GM12878 (cell line): ENCODE results near the gene CHST8. TPM values are rescaled to one million over a fixed set of nuclear protein-coding genes. Genes with fewer than 3 reads are reported as not detected.

Experiments used
- ATAC-seq: fragments of 200-7000 bp; cut with Tn5 transposase; 3 replicates; pipeline ENCODE4 v1.9.1; 2020; ENCODE audit warnings: mild to moderate bottlenecking, moderate library complexity
- BruUV-seq: library from RNA; stranded (reverse); fragments of 400-500 nt; replicated peaks from 2 replicates; lab custom pipeline; 2021; lab: Mats Ljungman, UMichigan
- CTCF ChIA-PET: fragments of 300-600 bp; sonication (Branson Sonifier 250); formaldehyde crosslinking; extraction: SDS; loops from one replicate; lab custom pipeline; 2021; ENCODE audit warnings: inconsistent platforms; lab: Yijun Ruan, JAX
- POLR2A ChIA-PET: fragments of 350-600 bp; formaldehyde crosslinking; extraction: SDS; loops from one replicate; lab custom pipeline; 2021; ENCODE audit warnings: inconsistent platforms; lab: Charles Lee
- RAD21 ChIA-PET: fragments of 300-600 bp; sonication (Branson Sonifier 250); formaldehyde crosslinking; loops from one replicate; lab custom pipeline; 2023; ENCODE audit warnings: antibody characterized with exemption; ENCODE audit not compliant: unreplicated experiment; lab: Charles Lee
- SMC1A ChIA-PET: fragments of 300-600 bp; sonication (Branson Sonifier 250); formaldehyde crosslinking; loops from one replicate; lab custom pipeline; 2023; ENCODE audit not compliant: unreplicated experiment, uncharacterized antibody; lab: Charles Lee
- DNase-seq: peaks from one replicate; pipeline ENCODE4 v3.0.0-alpha.2; 2011; ENCODE audit warnings: low read depth, low spot score
- FAIRE-seq: peaks from 3 replicates; lab custom pipeline; 2011; peaks lifted over from hg19 to GRCh38; lab: Jason Lieb, UNC
- H2AFZ ChIP-seq: 2 replicates; pipeline ENCODE4 v1.6.0; 2011; ENCODE audit warnings: low read depth, low read length, control low read depth; ENCODE audit not compliant: control insufficient read depth
- H3K27ac ChIP-seq: 2 replicates; pipeline ENCODE4 v1.5.1; 2011; ENCODE audit warnings: control low read depth; ENCODE audit not compliant: control insufficient read depth, insufficient read depth
- H3K27me3 ChIP-seq, 2 experiments: replicated peaks in 1 of 2; 2 replicates each; pipeline versions ENCODE4 v1.6.0 to v1.6.1; 2011; ENCODE audit warnings: low read length in 1 of 2; ENCODE audit not compliant: control insufficient read depth in 2 of 2, insufficient read depth in 2 of 2
- H3K36me3 ChIP-seq, 2 experiments: 2 replicates each; pipeline ENCODE4 v1.5.1; 2011; ENCODE audit warnings: low read length in 1 of 2; ENCODE audit not compliant: control insufficient read depth in 2 of 2, insufficient read depth in 2 of 2
- H3K4me1 ChIP-seq: 2 replicates; pipeline ENCODE4 v1.6.1; 2011; ENCODE audit warnings: mild to moderate bottlenecking, low read length, moderate library complexity, mixed read lengths; ENCODE audit not compliant: control insufficient read depth, insufficient read depth
- H3K4me2 ChIP-seq: 2 replicates; pipeline ENCODE4 v1.6.0; 2011; ENCODE audit warnings: control low read depth; ENCODE audit not compliant: control insufficient read depth, insufficient read depth
- H3K4me3 ChIP-seq: fragments of 200-600 bp; sonication (generic); 2 replicates; pipeline ENCODE4 v1.5.1; 2016
- H3K79me2 ChIP-seq: 2 replicates; pipeline ENCODE4 v1.6.0; 2011; ENCODE audit warnings: low read length; ENCODE audit not compliant: control insufficient read depth, insufficient read depth
- H3K9ac ChIP-seq: 2 replicates; pipeline ENCODE4 v1.8.0; 2011; ENCODE audit warnings: low read length, control low read depth, mixed read lengths; ENCODE audit not compliant: control insufficient read depth, insufficient read depth
- H3K9me3 ChIP-seq: replicated peaks from 3 replicates; pipeline ENCODE4 v1.5.1; 2011; ENCODE audit warnings: mild to moderate bottlenecking, low read length; ENCODE audit not compliant: control insufficient read depth, insufficient read depth
- H4K20me1 ChIP-seq: 2 replicates; pipeline ENCODE4 v1.6.0; 2011; ENCODE audit not compliant: control insufficient read depth, insufficient read depth
- ATF7 ChIP-seq: fragments of 450-650 bp; IDR thresholded peaks from 2 replicates; pipeline ENCODE4 v1.6.1; 2016; ENCODE audit warnings: low read depth, mild to moderate bottlenecking
- CBX3 ChIP-seq: fragments of 200-600 bp; sonication (generic); IDR thresholded peaks from 2 replicates; pipeline ENCODE4 v1.6.1; 2016; ENCODE audit warnings: low read depth, borderline replicate concordance
- CUX1 ChIP-seq: IDR thresholded peaks from 2 replicates; pipeline ENCODE4 v1.6.1; 2012; ENCODE audit warnings: improper control_type of control experiment, low read depth, low read length; ENCODE audit not compliant: insufficient replicate concordance
- EZH2 ChIP-seq: IDR thresholded peaks from 2 replicates; pipeline ENCODE4 v1.6.1; 2012; ENCODE audit warnings: low read depth, mild to moderate bottlenecking, control low read depth, inconsistent platforms, low read length, borderline replicate concordance; ENCODE audit not compliant: control insufficient read depth
- NFYB ChIP-seq: IDR thresholded peaks from 2 replicates; pipeline ENCODE4 v1.6.1; 2011; ENCODE audit warnings: low read depth, mild to moderate bottlenecking, low read length, improper control_type of control experiment, moderate library complexity; ENCODE audit not compliant: insufficient read depth
- PBX3 ChIP-seq: IDR thresholded peaks from 2 replicates; pipeline ENCODE4 v1.6.1; 2011; ENCODE audit warnings: mild to moderate bottlenecking, low read depth, low read length, moderate library complexity; ENCODE audit not compliant: insufficient replicate concordance
- RAD21 ChIP-seq: IDR thresholded peaks from 2 replicates; pipeline ENCODE4 v1.6.1; 2011; ENCODE audit warnings: mild to moderate bottlenecking, low read depth, low read length, moderate library complexity; ENCODE audit not compliant: insufficient read depth
- USF1 ChIP-seq: IDR thresholded peaks from 2 replicates; pipeline ENCODE4 v1.6.1; 2011; ENCODE audit warnings: borderline replicate concordance, low read depth, mild to moderate bottlenecking, moderate library complexity, mixed read lengths, low read length; ENCODE audit not compliant: insufficient read depth; ENCODE audit errors: extremely low read length
- ZNF592 ChIP-seq: fragments of 450-650 bp; IDR thresholded peaks from 2 replicates; pipeline ENCODE4 v1.6.1; 2017; ENCODE audit warnings: mild to moderate bottlenecking, moderate library complexity
- WGBS: methylation state at CpG from one replicate; pipeline ENCODE4 v1.1.6; 2016; ENCODE audit warnings: low lambda C conversion rate; ENCODE audit not compliant: insufficient replicate concordance, insufficient coverage; ENCODE audit errors: missing lambda C conversion rate; 5-methylcytosine and 5-hydroxymethylcytosine counted together
- in situ Hi-C: fragments of 300-500 bp; cut with MboI; formaldehyde crosslinking; loops from 9 replicates; pipeline ENCODE4 v1.14.3; 2018; ENCODE audit warnings: mixed read lengths
- intact Hi-C: fragments of 100-400 bp; cut with micrococcal nuclease; formaldehyde crosslinking; loops from one replicate; pipeline ENCODE4 v1.14.2; 2022; ENCODE audit not compliant: unreplicated experiment
- polyA plus RNA-seq, 11 experiments: library from polyadenylated mRNA; depleted of rRNA in 4 of 11; unstranded in 6 of 11; stranded (reverse) in 5 of 11; fragments of >200 nt; fragmentation: Nextera tagmentation in 4 of 11; fragmentation: Illumina TruSeq in 1 of 11; extraction: Ambion mirVana in 4 of 11; extraction: Trizol in 1 of 11; gene quantifications; 1 replicate in 1 of 11; 2 replicates in 10 of 11; pipeline versions ENCODE4 v1.2.1 to v1.2.3, GENCODE V29; 2011 to 2016; ENCODE audit warnings: inconsistent platforms in 2 of 11, missing spikeins in 2 of 11, low read depth in 1 of 11
- total RNA-seq, 4 experiments: library from RNA; depleted of rRNA in 3 of 4; stranded (reverse); fragments of >200 nt in 3 of 4; fragmentation: Illumina TruSeq in 1 of 4; extraction: Trizol in 1 of 4; gene quantifications; 2 replicates each; pipeline versions ENCODE4 v1.2.1 to v1.2.3, GENCODE V29; 2013 to 2021

CHST8 gene
- total and polyA plus RNA-seq, 10 of the 15 experiments (the other 5 are each of a cell fraction or from before 2014, with no cell fraction given) = 0.06 TPM; not detected in 9

- Histone ChIP-seq H3K9me3 (no peaks in the 10 kb centered on the region), H3K4me3 (no peak overlapping the region), H3K4me2 (no peak overlapping the region), H4K20me1 (no peaks in the 10 kb centered on the region), H3K9ac (no peak overlapping the region), H2AFZ (no peak overlapping the region), H3K79me2 (no peaks in the 10 kb centered on the region), H3K4me1 (no peaks in the 10 kb centered on the region), H3K27me3 (no peaks in the 10 kb centered on the region), H3K36me3 (no peaks in the 10 kb centered on the region), H3K27ac (no peak overlapping the region)
- CTCF ChIA-PET = no interaction called here
- WGBS = 39% methylated on average over 5 of the region's 5 CpGs
- ATAC-seq = no peak
- RAD21 ChIA-PET = no interaction called here
- intact Hi-C loops = no loop called here
- in situ Hi-C loops = no loop called here
- POLR2A ChIA-PET = no interaction called here
- BruUV-seq = no TSS peak
- FAIRE-seq = no peak
- DNase-seq = no peak
- SMC1A ChIA-PET = no interaction called here
- TF ChIP-seq RAD21 = no peak
- TF ChIP-seq CUX1 = no peak
- TF ChIP-seq ZNF592 = no peak
- no peak for TF ChIP-seq CBX3
- TF ChIP-seq USF1 = no peak
- TF ChIP-seq EZH2 = no peak
- no peak for TF ChIP-seq ATF7
- no peak for TF ChIP-seq NFYB
- no peak for TF ChIP-seq PBX3
Measured at GRCh38 chr19:33664744-33665143, 43.0 kb downstream of the CHST8 start.
